D341Med (cell line): ENCODE measurements around the gene NEDD4.
"Not testable (repeated sequence)": the region's sequence is repeated elsewhere in the genome, so short reads cannot be mapped to it uniquely, and the experiment has no call there.

Source experiments
- DNase-seq: peaks from one replicate; pipeline ENCODE4 v3.0.0; 2012; ENCODE audit warnings: low spot score

Gene NEDD4

DNA sequence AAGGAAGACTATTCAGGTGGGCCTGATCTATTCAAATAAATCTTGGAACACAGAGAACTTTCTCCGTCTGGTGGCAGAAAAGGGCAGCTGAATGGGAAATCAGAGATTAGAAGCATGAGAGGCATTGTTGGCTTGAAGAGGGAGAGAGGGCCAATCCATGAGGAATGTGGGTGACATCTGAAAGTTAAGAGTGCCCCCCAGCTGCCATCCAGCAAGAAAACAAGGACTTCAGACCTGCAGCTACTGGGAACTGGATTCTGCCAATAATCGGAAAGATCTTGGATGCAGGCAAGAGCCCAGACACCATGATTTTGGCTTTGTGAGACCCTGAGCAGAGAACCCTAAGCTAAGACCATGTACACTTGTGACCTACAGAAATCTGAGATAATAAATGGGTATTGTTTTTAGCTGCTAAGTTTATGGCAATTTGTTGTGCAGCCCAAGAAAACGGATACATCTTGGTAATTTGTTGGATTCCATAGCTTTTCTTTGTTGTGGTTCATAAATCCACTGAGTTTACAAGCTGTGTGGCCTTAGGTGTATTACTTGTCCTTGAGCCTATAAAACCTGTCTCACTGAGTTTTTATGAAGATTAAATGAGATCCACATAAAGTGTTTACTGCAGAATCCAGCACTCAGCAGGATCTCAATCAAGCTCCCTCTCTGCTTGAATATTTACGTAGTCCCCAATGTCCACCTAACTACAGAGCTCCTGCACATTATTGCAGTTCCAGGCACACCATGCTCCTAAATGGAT, 168.4 kb downstream of the NEDD4 start:
- no peak for DNase-seq

DNA sequence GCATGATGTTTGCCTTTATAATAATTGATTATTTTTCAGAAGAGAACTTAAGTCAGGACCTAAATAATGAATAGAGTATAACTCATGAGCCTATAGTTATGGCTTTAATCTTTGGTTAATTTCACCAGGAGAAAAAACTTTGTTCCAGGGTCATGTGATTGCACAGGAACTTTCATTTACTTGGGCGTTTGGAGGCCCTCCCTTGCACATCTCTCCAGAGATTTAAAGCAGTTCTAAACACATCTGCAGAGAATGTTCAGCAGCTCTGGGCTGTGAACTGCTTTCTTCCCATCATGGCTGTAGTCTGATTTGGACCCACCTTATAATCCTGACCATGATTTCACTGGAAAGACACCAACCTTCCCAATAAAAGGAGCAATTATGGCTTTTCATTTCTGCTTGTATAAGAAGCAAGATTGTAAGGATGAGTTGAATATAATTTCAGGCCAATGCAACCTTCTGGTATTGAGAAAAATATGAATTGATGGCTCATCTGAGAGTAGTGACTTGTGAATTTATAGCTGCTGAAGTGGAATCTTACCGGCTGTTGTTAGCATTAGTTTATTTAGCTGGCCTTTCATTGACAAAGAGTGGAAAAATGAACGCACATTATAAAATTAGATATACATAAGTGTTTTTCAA, 169.6 kb downstream of the NEDD4 start:
- no peak for DNase-seq

DNA sequence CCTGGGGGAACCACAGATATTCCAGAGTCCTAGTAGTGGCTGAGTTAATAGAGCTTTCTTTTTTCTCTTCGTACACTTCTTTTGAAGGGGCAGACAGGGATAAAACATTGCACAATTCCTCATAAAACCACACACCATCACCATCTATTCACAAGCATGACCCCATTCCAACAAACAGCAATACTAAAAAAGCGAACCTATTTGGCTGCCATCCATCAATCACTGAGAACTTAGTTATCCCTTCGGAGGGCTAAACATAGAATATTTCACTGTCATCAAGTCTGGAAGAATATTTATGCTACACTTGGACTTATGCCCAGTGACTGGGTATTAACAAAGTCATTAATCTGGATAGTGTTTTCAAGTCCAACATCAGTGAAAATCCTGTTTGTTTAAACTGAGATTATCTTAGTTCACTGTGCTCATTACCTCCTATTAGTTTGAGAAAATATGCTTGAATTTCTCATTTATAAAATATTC, 170.2 kb downstream of the NEDD4 start:
- DNase-seq = no peak

DNA sequence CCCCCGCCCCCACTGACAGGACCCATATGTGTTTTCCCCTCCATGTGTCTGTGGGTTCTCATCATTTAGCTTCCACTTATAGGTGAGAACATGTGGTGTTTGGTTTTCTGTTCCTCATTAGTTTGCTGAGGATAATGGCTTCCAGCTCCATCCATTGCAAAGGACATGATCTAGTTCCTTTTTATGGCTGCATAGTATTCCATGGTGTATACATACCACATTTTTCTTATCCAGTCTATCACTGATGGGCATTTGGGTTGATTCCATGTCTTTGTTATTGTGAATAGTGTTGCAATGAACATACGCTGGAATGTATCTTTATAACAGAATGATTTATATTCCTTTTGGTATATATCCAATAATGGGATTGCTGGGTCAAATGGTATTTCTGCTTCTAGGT, 171.7 kb downstream of the NEDD4 start:
- not testable (repeated sequence) for DNase-seq

- DNase-seq = no peak
Observed at GRCh38 chr15:55820043-55820442, 173.4 kb downstream of the NEDD4 start.

DNA sequence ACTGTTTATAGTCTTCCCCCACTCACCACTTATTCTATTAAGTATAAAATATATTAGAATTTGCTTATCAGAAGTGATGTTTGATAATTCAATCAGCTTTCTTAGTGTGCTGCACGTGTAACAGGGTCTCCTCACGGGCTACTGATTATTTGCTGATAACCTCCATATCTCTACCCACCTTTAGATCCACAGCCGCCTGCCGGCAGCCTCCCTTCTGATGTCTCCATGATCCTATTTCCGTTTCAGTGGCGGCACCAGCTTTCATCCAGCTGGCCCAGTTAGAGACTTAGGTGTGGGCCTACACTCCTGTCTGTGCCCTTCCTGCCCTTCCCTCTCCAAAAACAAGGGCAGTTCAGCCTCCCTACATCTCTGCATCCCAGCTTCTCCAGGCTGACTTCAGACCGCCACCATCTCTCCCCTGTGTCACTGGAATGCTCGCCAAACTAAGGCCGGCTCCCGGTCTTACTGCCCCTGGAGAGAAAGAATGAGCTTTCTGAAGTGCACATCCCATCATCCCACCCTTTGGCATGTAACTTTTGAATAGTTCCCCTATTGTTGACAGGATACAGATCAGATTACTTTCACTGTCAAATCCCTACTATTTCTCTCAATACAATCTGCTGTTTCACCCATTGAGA, 173.9 kb downstream of the NEDD4 start:
- no peak for DNase-seq

- no peak for DNase-seq
Observed at GRCh38 chr15:55816017-55816416, 177.4 kb downstream of the NEDD4 start.

GRCh38 chr15:55802600-55803376, 190.6 kb downstream of the NEDD4 start:
- no peak for DNase-seq

DNA sequence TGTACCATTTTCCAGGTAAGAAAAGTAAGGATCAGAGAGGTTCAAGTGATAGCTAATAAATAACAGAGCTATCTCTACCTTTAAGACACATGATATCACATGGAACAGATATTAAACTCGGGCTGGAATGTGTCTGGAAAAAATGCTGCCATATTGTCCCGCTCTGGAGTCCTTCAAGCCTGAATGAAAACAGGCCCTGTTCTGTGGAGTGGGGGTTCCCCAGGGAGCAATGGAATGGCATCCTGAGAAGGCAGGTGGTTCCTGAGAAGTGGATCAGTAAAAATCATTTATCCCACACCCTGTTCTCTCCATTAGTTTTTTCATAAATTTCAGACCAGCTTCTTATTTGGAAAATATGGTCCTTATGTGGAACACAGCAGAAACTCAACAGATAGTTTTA, 193.2 kb downstream of the NEDD4 start:
- no peak for DNase-seq

DNA sequence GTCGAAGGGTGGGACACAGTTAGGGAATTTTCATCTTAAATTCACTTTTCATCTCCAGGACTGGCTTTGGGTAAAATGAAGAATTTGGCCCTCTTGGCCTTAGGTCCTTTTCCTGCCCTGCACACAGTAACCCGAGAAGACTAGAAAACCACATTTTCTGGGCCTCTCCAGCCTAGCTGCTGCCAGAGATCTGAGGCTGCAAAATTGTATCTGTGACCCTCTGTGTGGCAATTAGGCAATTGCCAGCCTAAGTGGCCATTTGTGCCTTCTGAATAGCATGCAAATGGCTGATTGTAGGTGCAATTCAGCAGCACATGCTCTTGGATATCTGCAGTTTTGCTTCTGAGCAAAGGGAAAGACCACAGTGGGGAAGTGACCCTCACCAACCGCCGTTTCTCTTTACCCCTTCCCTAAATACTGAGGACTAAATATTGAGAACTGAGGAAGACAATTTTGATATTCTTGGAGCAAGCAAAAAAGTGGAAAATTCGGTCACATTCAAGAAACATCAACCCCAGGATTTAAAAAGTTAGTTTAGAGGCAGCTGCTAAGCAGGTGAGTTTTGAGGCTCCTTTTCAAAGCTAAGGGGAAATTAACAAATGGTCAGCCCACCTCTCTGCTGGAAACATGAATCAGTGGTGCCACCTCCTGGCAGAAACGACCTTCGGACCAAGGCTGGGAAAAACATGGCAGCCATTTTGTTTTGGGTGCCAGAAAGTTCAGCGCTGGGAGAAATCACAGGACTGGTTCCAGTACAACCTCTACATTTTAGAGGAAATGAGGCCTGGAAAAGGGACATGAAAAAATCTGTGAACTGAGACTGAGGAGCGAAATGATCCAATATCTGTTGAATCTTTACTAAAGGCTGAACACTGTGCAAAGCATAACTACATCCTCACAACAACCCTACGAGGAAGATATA, 193.9 kb downstream of the NEDD4 start:
- peak; percentile 78 for DNase-seq

DNA sequence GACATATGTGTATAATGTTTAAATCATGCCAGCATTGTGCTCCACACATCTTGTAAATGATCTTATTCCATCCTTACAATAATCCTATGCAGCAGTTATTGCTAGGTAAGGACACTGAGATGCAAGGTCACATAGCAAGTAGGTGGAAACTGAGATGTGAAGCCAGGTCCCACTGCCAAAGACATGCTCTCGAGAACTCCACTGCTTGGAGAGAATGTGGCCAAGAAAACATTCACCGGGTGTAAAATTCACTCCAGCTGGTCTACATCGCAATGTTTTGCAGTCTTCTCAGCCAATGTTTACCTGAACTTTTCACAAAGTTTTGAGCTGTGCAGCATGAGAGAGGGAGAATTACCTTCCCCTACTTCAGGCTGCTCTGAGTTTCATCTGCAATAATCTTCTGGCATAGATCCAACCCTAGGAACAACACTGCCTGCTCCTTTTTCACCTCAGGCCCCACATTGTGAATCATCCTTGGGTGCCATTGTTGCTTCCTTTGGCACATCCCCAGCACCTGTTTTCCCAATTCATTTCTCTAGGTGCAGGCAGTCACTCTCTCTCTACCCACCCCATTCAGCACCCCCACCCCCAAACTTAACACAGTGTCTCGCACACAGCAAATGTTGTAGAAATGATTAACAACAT, 197.0 kb downstream of the NEDD4 start:
- no peak for DNase-seq

DNA sequence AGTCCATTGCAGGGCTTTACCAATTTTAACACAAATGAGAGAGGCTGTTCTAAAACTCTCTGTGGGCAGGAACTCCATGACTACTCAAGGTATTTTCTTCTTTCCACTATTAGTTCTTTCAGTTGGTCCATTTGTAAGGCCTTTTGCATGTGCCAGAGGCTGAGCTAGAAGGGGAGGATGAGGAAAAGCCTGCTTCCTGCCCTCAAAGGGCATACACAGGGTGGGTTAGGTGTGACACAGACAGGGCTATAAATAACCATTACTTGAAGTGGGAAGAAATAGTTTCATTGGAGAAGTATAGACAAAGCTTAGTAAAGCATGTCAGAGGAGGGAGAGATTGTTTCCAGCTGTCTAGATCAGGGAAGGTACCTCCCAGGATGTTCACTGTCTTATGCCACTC, 198.4 kb downstream of the NEDD4 start:
- DNase-seq = no peak

DNA sequence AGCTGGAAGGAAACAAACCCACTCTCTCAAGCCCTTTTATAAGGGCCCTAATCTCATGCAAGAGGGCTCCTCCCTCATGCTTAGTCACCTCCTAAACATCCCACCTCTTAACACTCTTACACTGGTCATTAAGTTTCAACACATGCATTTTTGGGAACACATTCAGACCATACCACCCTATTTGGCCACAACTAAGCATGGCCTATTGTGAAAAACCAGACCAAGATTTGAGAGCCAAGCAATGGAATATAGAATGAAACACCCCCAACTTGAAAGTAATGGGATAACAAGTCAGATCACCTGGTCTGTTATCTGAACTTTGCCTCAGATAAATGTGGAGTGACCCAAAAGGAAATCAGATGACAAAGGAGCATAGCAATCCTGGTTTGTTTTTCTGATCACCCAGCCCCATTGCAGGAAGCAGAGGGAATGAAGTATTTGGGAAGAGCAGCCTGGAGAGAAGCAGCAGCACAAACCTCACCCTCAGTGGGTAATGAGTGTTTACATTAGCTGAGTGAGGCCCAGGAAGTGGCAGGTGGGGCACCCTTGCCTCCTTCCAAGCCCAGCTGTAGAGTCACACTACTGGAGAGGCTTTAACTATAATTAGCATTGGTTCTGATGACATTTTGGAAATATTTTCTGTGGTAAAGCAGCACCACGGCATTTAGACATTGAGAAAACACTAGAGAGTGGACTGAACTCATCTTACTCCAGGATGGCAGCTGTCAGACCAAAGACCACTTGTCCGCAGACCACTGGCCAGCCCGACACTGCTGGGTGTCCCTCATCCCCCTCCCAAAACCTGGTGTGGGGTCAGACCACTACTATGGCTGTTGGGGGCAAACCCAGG, 201.6 kb downstream of the NEDD4 start:
- no peak for DNase-seq

DNA sequence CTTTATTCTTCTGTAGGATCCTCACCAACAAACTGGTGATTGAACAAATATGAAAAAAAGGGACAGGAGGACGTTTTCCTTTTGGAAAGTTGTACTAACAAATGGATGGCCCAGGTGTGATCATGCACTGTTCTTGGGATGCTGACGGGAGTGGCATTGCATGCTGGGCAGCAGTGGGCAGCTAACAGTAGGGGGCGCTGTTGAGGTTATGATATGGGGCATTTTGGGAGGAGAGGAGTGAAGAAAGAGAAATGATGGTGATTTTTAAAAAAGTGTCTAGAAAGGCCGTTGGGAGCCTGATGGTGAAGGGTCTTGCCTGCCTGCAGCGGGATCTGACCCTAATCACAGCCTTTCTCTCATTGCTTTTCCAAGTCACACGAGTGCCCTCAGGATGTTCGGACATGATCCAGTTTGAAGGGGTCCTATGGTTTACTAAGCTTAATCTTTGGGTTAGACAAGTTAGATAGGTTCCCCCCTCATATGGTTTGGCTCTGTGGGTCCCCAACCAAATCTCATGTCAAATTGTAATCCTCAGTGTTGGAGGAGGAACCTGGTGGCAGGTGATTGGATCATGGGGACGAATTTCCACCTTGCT, 204.2 kb downstream of the NEDD4 start:
- DNase-seq = no peak

DNA sequence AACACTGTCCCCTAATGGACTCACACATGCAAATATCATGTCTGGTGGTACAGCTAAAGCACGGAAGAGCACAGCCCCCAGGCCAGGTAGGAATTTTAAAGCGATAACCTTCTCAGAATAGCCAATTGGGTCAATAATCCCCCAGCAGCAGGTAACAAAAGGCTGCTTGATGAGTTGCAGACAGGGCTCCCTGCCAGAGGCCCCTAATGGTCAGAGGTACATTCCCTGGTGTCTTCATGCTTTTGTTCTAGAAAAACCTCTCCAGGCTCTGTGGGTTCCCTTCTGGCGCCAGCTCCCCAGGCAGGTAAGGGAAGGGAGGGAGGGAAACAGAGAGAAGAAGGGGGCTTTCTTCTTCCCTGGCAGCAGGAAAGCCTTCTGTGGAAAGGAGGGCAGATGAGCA, 207.1 kb downstream of the NEDD4 start:
- no peak for DNase-seq

GRCh38 chr15:55785593-55785992, 207.8 kb downstream of the NEDD4 start:
- not testable (repeated sequence) for DNase-seq

- DNase-seq = no peak
Observed at GRCh38 chr15:55784286-55784685, 209.1 kb downstream of the NEDD4 start.

DNA sequence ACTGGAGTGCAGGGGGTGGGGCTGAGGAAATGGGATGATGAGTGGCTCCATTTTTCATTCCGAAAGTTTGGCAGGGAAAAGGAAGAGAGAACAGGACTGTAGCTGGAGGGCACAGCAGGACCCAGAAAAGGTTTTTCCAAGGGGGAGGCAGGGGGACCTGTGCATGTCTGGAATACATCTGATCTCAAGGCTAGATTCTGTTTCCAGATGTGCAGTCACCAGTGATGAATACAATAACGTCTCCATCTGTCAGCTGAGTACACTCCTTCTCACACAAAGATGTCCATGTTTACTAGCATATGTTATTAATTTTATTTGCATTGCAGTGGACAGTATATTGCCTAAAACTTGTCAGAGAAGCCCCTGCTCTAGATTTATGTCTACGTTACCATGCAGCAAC, 210.5 kb downstream of the NEDD4 start:
- no peak for DNase-seq

DNA sequence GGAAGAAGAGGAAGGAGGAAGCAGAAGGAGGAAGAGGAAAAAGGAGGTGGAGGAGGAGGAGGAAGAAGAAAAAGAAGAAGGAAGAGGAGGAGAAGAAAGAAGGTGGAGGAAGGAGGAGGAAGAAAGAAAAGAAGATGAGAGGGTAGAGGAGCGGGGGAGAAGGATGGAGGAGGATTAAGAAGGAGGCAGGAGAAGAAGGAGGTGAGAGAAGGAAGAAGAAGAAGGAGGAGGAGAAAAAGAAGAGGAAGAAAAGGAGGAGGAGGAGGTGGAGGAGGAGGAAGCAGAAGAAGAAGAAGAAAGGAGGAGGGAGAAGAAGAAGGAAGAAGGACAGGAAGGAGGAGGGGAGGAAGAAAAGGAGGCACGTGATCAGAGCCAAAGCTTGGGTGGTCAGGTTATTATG, 213.1 kb downstream of the NEDD4 start:
- DNase-seq = no peak

DNA sequence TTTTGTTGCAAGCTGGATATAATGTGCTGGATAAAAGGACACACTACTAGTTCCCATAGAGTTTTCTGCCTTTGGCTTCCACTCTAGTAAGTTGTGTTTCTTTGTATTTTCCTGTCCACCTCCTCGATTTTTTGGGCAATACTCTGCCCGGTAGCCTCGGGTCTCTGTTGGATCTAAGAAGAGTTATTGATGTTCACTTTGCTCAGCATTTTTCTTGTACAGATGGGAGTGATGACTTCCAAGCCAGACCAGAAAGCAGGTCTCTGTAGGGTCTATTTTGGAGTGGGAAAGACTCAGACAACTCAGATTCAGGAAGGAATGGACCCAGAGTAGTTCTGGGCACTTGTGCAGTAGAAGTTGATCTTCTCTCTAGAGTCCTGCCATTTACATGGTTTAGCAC, 214.5 kb downstream of the NEDD4 start:
- no peak for DNase-seq
